Frontal cortex (tissue), 4 donors: ENCODE data around the gene ZNF827. TPM values are rescaled to one million over a fixed set of nuclear protein-coding genes. Genes with fewer than 3 reads are reported as not detected.
"Not testable (repeated sequence)": the region's sequence is repeated elsewhere in the genome, so short reads cannot be mapped to it uniquely, and the experiment has no call there.

Experiments
- DNase-seq, 2 donors: peaks; one replicate each; pipeline ENCODE4 v3.0.0; 2012; ENCODE audit warnings: low spot score in 2 of 2
- FAIRE-seq: peaks from 2 replicates; lab custom pipeline; 2012; peaks lifted over from hg19 to GRCh38; lab: Jason Lieb, UNC
- total RNA-seq: library from RNA; depleted of rRNA; stranded (reverse); fragments of >200 nt; gene quantifications from one replicate; pipeline ENCODE4 v1.2.3, GENCODE V29; 2014
- donor health status: control.
- donor health status: control.
- donor health status: control.

ZNF827 gene
- total RNA-seq, 1 donor from 2014 or later = 21.2 TPM

- FAIRE-seq = no peak
- DNase-seq = no peak
These were observed 96.3 kb downstream of the ZNF827 start for GRCh38 chr4:145842224-145842887.

- no peak for FAIRE-seq
- DNase-seq = no peak
These were observed 97.8 kb downstream of the ZNF827 start for GRCh38 chr4:145840801-145841200.

- DNase-seq (peak in 1 of 2 donors; percentile 19), FAIRE-seq (no peak)
These were observed 98.4 kb downstream of the ZNF827 start for GRCh38 chr4:145840162-145840768.

- DNase-seq (no peak), FAIRE-seq (no peak)
These were observed 99.5 kb downstream of the ZNF827 start for GRCh38 chr4:145839151-145839550.

GRCh38 chr4:145832384-145832783 lies 106.2 kb downstream of the ZNF827 start:
- FAIRE-seq, DNase-seq: not testable (repeated sequence)

GRCh38 chr4:145830699-145831098 lies 107.9 kb downstream of the ZNF827 start:
- DNase-seq (no peak), FAIRE-seq (no peak)

GRCh38 chr4:145829629-145830395 lies 108.8 kb downstream of the ZNF827 start:
- DNase-seq = no peak
- no peak for FAIRE-seq

- DNase-seq (no peak), FAIRE-seq (no peak)
These were observed 109.7 kb downstream of the ZNF827 start for GRCh38 chr4:145828802-145829485.

- FAIRE-seq = no peak
- DNase-seq = no peak
These were observed 110.7 kb downstream of the ZNF827 start for GRCh38 chr4:145827885-145828284.

- DNase-seq (no peak), FAIRE-seq (no peak)
These were observed 113.4 kb downstream of the ZNF827 start for GRCh38 chr4:145825255-145825654.

GRCh38 chr4:145824463-145824862 lies 114.2 kb downstream of the ZNF827 start:
- DNase-seq (no peak), FAIRE-seq (no peak)

- FAIRE-seq (no peak), DNase-seq (no peak)
These were observed 114.9 kb downstream of the ZNF827 start for GRCh38 chr4:145823743-145824142.

GRCh38 chr4:145822581-145822980 lies 116.0 kb downstream of the ZNF827 start:
- FAIRE-seq (no peak), DNase-seq (no peak)

- FAIRE-seq (no peak), DNase-seq (no peak)
These were observed 116.4 kb downstream of the ZNF827 start for GRCh38 chr4:145822181-145822580.

GRCh38 chr4:145821766-145822165 lies 116.9 kb downstream of the ZNF827 start:
- DNase-seq (no peak), FAIRE-seq (no peak)

- DNase-seq (no peak), FAIRE-seq (no peak)
These were observed 118.2 kb downstream of the ZNF827 start for GRCh38 chr4:145820407-145820806.

GRCh38 chr4:145819853-145820181 lies 118.8 kb downstream of the ZNF827 start:
- no peak for FAIRE-seq
- DNase-seq = no peak

- DNase-seq (no peak), FAIRE-seq (no peak)
These were observed 119.3 kb downstream of the ZNF827 start for GRCh38 chr4:145819101-145819852.

- no peak for FAIRE-seq
- no peak for DNase-seq
These were observed 120.6 kb downstream of the ZNF827 start for GRCh38 chr4:145818011-145818410.

- FAIRE-seq (no peak), DNase-seq (no peak)
These were observed 122.5 kb downstream of the ZNF827 start for GRCh38 chr4:145816091-145816490.
